G401.6 (cell line): ENCODE measurements around the gene TCEANC2.

Experiments used
- FAIRE-seq: peaks from 2 replicates; lab custom pipeline; 2012; peaks lifted over from hg19 to GRCh38; lab: Jason Lieb, UNC

TCEANC2 gene

DNA sequence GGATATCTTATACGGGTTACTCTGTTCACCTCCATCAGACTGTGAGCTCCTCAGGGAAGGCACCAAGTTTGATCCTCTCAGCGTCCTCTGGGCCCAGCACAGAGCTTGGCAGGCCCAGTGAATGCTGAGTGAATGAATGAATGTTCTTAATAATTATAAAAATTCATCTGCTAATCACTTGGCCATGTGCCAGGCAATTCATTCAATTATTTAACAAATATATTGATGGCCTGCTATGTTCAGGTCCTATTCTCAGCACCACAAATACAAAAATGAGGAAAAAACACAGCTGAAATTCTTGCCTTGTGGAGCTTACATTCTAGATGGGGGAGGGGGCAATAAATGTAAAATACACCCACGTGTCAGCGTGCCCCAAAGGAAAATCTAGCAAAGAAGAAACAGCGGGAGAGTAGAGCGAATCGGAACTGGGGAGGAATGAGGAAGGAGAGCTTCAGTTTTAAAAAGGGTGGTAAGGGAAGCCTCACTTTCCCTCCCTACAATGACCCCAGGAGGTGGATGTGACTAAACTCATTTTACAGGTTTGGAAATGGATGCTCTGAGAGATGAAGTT, 83.6 kb downstream of the TCEANC2 start:
- FAIRE-seq: no peak

DNA sequence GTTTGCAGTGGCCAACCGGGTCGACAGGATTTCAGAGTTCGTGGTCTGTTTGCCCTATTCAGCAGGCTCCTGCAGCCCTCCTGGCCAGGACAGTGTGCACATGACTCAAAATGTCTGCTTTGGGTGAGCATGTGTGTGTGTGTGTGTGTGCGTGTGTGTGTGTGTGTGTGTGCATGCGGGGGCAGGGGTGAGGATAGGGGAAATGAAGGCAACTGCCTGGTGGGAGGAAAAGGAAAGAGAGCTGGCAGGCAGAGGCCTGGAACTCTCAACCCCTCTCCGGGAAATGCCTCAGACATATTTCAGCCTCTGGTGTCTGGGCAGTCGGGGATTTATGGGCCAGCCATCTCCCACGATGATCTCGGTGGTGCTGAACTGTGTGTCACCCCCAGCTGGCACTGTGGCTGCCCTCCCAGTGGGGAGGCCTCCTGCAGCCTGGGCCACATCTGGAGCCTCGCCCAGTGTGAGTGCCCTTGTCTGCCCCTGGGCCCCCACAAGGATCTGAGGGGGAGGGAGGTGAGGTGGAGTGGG, 84.2 kb downstream of the TCEANC2 start:
- FAIRE-seq: no peak

DNA sequence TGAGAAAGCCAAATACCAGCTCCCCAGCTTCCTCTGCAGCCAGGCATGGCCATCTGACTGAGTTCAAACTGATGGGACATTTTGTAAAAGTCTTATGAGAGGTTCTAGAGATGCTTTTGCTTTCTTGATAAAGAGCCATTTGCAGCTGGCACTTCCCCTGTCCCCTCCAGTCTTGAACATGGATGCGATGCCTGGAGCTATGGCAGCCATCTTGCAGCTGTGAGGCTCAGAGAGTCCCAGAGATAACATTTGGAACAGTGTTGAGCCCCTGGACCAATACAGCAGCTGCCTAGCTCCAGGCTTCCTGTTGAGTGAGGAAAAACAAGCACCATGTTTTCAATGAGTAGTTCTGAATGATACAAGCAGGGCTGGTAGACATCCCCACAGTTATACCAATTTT, 85.6 kb downstream of the TCEANC2 start:
- no peak for FAIRE-seq

DNA sequence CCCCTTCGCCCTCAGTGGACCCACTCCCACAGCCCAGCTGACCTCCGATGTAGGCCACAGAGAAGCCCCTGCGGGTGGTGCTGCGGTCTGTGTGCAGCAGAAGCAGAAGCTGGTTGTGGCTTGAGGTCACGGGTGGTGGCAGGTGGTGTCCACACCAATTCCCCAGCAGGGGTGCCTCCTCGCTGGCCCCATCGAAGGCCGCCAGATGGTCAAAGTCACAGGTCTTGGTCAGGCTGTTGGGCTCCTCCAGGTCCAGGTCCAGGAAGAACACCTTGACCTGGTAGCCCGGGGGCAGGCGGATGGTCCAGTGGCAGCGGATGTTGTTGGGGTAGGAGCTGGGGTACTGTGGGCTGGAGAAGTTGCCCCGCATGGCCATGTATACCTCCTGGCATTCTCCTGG, 86.3 kb downstream of the TCEANC2 start:
- no peak for FAIRE-seq

DNA sequence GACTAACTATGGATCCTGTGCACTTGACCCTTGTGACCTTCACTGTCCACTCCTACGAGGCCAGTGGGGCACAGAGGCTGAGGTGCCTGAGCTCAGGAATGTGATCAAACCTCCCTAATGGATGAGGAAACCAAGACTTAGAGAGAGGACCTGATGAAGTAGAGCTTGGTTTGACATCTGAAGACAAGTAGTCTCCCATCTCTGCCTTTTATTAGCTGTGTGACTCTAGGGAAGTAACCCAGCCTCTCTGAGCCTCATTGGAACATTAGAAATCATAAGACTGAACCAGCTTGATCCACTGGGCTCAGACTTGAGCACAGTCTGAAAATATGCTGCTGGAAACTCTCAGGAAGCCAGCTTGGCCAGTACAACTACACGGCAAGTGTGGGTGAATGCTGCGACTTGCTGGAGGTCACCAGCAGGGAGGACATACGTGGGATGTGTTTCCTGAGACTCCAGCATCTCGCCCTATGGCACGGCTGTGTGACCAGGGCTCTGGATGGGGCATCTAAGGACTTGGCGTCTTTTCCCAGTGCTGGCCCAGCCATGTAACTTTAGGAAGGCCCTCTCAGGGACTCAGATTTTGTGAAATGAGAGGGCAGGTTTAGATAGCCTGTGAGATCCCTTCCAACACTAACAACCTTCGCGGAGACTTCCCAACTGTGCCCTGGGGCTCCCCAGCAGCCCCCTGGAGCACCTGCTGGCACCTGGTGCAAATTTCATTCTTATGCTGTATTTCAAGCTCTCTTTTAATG, 88.9 kb downstream of the TCEANC2 start:
- FAIRE-seq: no peak

DNA sequence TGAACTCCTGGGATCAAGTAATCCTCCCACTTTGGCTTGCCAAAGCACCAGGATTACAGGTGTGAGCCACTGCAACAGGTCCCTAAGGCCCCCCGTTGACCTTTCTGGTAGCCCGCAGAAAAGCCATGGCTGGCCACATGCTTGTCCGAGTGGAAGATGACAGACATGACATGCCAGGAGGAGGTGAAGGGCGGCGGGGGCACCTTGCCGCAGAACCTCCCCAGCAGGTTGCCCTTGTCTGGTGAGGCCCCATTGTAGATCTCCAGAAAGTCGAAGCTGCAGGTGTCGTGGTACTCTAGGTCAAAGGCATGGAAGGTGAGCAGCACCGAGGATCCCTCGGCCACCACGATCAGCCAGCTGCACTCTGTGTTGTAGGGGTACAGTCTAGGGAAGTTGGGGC, 91.0 kb downstream of the TCEANC2 start:
- FAIRE-seq: no peak

DNA sequence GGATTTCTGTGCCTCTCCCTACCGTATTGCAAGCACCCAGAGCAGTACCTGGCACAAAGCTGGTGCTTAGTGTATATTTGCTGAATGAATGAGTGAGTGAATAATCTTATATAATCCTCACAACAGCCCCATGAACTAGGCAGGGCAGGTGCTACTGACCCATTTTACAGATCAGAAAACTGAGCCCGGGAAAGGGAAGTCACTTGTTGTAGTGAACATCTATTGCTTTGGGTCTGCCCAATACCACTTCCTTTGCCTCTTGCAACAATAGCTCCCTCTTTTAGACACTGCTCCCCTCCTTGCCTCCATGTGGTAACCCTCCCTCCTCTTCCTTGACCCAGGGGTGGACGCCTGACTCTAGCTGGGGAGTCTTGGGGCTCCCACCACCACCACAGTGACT, 96.3 kb downstream of the TCEANC2 start:
- no peak for FAIRE-seq

DNA sequence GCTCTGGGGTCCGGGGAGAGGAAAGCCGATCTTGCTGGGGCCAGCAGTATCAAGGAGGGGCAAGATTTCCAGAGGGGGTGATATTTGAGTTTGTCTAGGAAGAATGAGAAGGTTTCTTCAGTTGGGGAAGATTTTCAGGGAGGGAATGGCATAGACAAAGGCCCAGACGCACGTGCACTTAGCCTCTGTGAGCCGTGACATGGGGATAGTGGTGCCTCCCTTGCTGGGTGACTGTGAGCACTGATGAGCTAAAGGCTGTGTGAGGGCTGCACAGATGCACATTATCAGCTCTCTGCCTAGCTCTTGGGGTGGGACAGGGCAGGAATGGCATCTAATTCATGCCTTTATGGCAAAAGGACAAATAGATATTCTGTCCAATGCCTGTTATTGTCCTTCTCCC, 97.6 kb downstream of the TCEANC2 start:
- FAIRE-seq: no peak

DNA sequence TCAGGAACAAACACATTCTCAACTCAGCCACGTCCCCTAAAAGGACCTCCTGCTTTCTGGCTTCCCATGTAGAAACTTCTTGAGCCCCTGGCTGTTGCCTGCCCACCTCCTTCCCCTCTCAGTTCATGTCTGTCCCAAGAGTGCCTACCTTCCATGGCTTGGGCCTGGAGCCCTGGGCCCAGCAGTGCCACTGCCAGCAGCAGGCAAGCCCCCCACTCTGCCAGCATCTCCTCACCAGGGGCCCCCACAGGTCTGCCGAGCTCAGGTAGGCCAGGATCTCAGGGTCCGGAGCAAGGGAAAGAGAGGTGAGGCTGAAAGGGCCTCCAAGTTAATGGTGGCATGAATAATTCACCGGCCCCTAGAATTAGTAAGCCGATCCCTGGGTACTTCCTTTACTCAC, 99.3 kb downstream of the TCEANC2 start, which contains the start of gene CDCP2:
CDCP2 (minus strand) TSS at position 305 of the 400 bp plus-strand sequence; CDS start at position 227, 78 bp downstream.
- FAIRE-seq: no peak

DNA sequence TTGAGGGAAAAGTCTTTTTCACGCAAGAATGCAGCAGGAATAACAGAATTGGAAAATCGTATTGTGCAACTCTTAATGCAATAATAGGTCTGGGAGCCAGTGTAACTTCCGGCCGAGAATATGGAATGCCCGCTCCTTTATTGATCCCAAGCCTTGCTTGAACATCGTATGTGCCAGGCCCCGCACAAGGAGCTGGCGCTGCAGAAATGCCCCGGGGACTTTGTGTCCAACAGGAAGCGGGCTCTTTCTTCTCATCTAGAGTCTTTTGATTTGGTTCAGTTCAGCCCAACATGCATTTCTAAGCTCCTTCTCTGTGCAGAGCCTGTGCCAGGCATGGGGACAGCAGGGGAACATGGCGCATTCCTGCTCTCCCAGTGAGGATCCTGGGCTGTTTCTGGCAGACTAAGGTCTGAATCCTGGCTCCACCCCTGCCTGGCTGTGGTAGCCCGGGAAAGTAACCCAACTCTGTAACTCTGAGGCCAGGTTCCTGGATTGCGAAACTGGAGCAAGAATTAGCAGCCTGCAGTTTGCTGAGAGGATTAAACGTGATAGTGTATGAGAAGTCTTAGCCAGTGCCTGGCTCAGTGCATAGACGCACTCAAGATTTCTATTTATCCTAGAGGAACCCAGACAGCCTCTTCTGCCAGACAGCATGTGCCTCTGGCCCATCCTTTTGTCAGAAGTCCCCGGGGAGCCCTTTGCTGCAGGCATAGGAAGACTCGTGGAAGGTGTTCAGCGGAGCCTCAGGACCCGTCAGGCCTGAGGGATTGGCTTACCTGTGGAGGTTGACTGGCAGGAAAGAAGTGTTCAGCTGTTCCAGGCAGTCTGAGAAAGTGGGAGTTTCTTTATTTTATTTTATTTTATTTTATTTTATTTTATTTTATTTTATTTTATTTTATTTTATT, 100.4 kb downstream of the TCEANC2 start:
- FAIRE-seq: no peak
